WTC11 (cell line): Measurements from ENCODE around the gene GLT6D1. TPM values are rescaled to one million over a fixed set of nuclear protein-coding genes. Genes with fewer than 3 reads are reported as not detected.

ENCODE experiments used
- ATAC-seq: fragments of 200-7000 bp; cut with Tn5 transposase; 2 replicates; pipeline ENCODE4 v1.10.0; 2021; ENCODE audit warnings: mild to moderate bottlenecking, moderate library complexity
- CTCF ChIA-PET: fragments of 300-600 bp; sonication (Branson Sonifier 250); formaldehyde crosslinking; loops from one replicate; lab custom pipeline; 2021; ENCODE audit warnings: antibody characterized with exemption; lab: Charles Lee
- POLR2A ChIA-PET: fragments of 350-600 bp; sonication (Branson Sonifier 250); formaldehyde crosslinking; loops from one replicate; lab custom pipeline; 2021; ENCODE audit warnings: antibody characterized with exemption; lab: Charles Lee
- DNase-seq: peaks from one replicate; pipeline ENCODE4 v3.0.0; 2021; ENCODE audit warnings: low spot score
- H3K27ac Mint-ChIP-seq: 2 replicates; pipeline ENCODE4 v1.8.0; 2021; ENCODE audit warnings: mixed read lengths
- H3K27me3 Mint-ChIP-seq: 2 replicates; pipeline ENCODE4 v1.8.0; 2021; ENCODE audit warnings: low read depth, mild to moderate bottlenecking, moderate library complexity, mixed read lengths
- H3K36me3 Mint-ChIP-seq: 2 replicates; pipeline ENCODE4 v1.8.0; 2021; ENCODE audit warnings: mixed read lengths
- H3K4me1 Mint-ChIP-seq: 2 replicates; pipeline ENCODE4 v1.8.0; 2022; ENCODE audit warnings: mixed read lengths
- H3K4me3 Mint-ChIP-seq: 2 replicates; pipeline ENCODE4 v1.8.0; 2021; ENCODE audit warnings: mild to moderate bottlenecking, moderate library complexity, mixed read lengths
- H3K9me3 Mint-ChIP-seq: 2 replicates; pipeline ENCODE4 v1.8.0; 2021; ENCODE audit warnings: mixed read lengths
- CREB1 ChIP-seq: sonication (generic); formaldehyde crosslinking; IDR thresholded peaks from 2 replicates; pipeline ENCODE4 v1.8.0; 2023; ENCODE audit warnings: mild to moderate bottlenecking, missing genetic modification reagents
- FOXP1 ChIP-seq: sonication (generic); formaldehyde crosslinking; IDR thresholded peaks from 2 replicates; pipeline ENCODE4 v1.8.0; 2022; ENCODE audit warnings: missing genetic modification reagents, mild to moderate bottlenecking, moderate library complexity, borderline replicate concordance
- GTF2I ChIP-seq: fragments of 250-450 bp; sonication (Bioruptor Pico); conservative IDR thresholded peaks from 2 replicates; pipeline ENCODE4 v1.4.0; 2021; ENCODE audit warnings: mild to moderate bottlenecking
- HMGA2 ChIP-seq: fragments of 250-450 bp; sonication (Bioruptor Pico); IDR thresholded peaks from 2 replicates; pipeline ENCODE4 v1.4.0; 2021; ENCODE audit warnings: mild to moderate bottlenecking, moderate library complexity
- JAZF1 ChIP-seq: fragments of 250-450 bp; sonication (Bioruptor Pico); IDR thresholded peaks from 2 replicates; pipeline ENCODE4 v1.9.0; 2021; ENCODE audit warnings: moderate library complexity, mild to moderate bottlenecking, inconsistent platforms
- MXD4 ChIP-seq: fragments of 250-450 bp; sonication (Bioruptor Pico); IDR thresholded peaks from 2 replicates; pipeline ENCODE4 v1.8.0; 2021; ENCODE audit warnings: mild to moderate bottlenecking, moderate library complexity, borderline replicate concordance
- MYBL2 ChIP-seq: sonication (generic); formaldehyde crosslinking; IDR thresholded peaks from 2 replicates; pipeline ENCODE4 v1.8.1; 2023; ENCODE audit warnings: mild to moderate bottlenecking, moderate library complexity, missing genetic modification reagents
- NR1H2 ChIP-seq: sonication (generic); formaldehyde crosslinking; IDR thresholded peaks from 2 replicates; pipeline ENCODE4 v1.9.0; 2021; ENCODE audit warnings: mild to moderate bottlenecking, moderate library complexity, missing genetic modification reagents
- RORB ChIP-seq: fragments of 250-450 bp; sonication (Bioruptor Pico); IDR thresholded peaks from 2 replicates; pipeline ENCODE4 v1.9.0; 2021; ENCODE audit warnings: mild to moderate bottlenecking
- ZNF263 ChIP-seq: sonication (generic); formaldehyde crosslinking; IDR thresholded peaks from 2 replicates; pipeline ENCODE4 v1.8.1; 2022; ENCODE audit warnings: low read depth, mild to moderate bottlenecking, moderate library complexity, missing genetic modification reagents
- ZNF423 ChIP-seq: fragments of 250-450 bp; sonication (Bioruptor Pico); IDR thresholded peaks from 2 replicates; pipeline ENCODE4 v2.1.2; 2022; ENCODE audit warnings: mild to moderate bottlenecking, moderate library complexity
- total RNA-seq: library from RNA; stranded (reverse); gene quantifications from 3 replicates; pipeline ENCODE4 v1.2.3, GENCODE V29; 2021
- TF ChIP-seq, protein P1 (sequence below): sonication (generic); formaldehyde crosslinking; IDR thresholded peaks from 2 replicates; pipeline ENCODE4 v1.8.0; 2023; ENCODE audit warnings: mild to moderate bottlenecking, missing genetic modification reagents
- TF ChIP-seq, protein P2 (sequence below): sonication (generic); formaldehyde crosslinking; IDR thresholded peaks from 2 replicates; pipeline ENCODE4 v1.8.1; 2022; ENCODE audit warnings: low read depth, missing genetic modification reagents, borderline replicate concordance
- TF ChIP-seq, protein P3 (sequence below): sonication (generic); formaldehyde crosslinking; IDR thresholded peaks from 2 replicates; pipeline ENCODE4 v1.8.1; 2023; ENCODE audit warnings: mild to moderate bottlenecking, missing genetic modification reagents, moderate library complexity
- TF ChIP-seq, protein P4 (sequence below): sonication (generic); formaldehyde crosslinking; IDR thresholded peaks from 2 replicates; pipeline ENCODE4 v1.8.1; 2022; ENCODE audit warnings: mild to moderate bottlenecking, moderate library complexity, missing genetic modification reagents
- TF ChIP-seq, protein P5 (sequence below): sonication (generic); formaldehyde crosslinking; conservative IDR thresholded peaks from 2 replicates; pipeline ENCODE4 v1.8.1; 2022; ENCODE audit warnings: mild to moderate bottlenecking, missing genetic modification reagents

Gene GLT6D1
- total RNA-seq, 1 experiment from 2014 or later = 0.37 TPM

DNA sequence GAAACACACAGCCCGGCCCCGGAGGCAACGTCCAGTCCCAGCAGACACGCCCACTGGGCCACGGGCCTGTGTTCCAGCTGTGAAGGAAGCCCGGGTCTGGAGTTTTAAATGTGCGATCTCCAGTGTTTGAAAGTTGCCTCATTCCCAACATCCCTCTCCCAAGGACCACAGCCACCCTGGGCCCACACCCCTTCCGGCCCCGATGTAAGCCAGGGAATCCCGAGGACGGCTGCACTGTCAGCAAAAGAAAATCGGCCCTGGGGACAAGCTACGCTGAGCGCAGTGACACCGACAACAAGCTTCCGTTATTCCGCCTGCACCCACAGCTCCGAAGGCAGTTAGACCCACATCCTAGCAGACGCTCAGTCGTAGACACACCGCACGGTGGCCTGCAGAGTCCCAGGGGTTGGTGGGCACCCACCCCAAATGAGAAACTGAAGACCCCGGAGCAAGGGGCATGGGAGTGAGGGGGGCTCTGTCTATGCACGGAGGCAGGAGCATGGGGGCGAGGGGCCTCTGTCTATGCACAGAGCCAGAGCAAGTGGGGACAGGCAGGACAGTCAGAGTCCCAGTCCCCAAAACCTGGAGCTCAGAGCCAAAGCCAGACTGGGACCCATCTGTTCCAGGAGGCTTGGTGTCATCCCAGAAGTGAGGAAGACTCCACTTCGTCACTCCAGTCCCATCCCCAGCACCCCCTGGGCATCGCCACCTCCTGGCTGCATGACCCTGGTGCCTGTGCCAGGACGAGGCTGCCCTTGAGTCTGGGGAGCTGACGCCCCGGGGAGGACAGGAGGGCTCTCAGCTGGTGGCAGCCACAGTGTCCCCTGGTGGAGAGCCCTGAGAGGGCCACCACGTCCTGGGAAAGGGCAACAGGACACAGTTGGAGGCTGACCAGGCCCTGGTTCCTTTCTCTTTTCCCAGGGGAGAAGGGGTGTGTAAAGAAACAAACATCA is 23.4 kb downstream of the GLT6D1 start (continued):
- no peak for TF ChIP-seq JAZF1 (CRISPR knock-in tag)
- TF ChIP-seq, protein P1, sequence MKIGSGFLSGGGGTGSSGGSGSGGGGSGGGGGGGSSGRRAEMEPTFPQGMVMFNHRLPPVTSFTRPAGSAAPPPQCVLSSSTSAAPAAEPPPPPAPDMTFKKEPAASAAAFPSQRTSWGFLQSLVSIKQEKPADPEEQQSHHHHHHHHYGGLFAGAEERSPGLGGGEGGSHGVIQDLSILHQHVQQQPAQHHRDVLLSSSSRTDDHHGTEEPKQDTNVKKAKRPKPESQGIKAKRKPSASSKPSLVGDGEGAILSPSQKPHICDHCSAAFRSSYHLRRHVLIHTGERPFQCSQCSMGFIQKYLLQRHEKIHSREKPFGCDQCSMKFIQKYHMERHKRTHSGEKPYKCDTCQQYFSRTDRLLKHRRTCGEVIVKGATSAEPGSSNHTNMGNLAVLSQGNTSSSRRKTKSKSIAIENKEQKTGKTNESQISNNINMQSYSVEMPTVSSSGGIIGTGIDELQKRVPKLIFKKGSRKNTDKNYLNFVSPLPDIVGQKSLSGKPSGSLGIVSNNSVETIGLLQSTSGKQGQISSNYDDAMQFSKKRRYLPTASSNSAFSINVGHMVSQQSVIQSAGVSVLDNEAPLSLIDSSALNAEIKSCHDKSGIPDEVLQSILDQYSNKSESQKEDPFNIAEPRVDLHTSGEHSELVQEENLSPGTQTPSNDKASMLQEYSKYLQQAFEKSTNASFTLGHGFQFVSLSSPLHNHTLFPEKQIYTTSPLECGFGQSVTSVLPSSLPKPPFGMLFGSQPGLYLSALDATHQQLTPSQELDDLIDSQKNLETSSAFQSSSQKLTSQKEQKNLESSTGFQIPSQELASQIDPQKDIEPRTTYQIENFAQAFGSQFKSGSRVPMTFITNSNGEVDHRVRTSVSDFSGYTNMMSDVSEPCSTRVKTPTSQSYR (CRISPR knock-in tag) = no peak
- TF ChIP-seq, protein P2, sequence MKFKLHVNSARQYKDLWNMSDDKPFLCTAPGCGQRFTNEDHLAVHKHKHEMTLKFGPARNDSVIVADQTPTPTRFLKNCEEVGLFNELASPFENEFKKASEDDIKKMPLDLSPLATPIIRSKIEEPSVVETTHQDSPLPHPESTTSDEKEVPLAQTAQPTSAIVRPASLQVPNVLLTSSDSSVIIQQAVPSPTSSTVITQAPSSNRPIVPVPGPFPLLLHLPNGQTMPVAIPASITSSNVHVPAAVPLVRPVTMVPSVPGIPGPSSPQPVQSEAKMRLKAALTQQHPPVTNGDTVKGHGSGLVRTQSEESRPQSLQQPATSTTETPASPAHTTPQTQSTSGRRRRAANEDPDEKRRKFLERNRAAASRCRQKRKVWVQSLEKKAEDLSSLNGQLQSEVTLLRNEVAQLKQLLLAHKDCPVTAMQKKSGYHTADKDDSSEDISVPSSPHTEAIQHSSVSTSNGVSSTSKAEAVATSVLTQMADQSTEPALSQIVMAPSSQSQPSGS (CRISPR knock-in tag) = no peak
- TF ChIP-seq RORB (CRISPR knock-in tag) = no peak
- no peak for TF ChIP-seq MXD4
- no peak for TF ChIP-seq ZNF423
- no peak for TF ChIP-seq ZNF263 (CRISPR knock-in tag)
- TF ChIP-seq NR1H2 (CRISPR knock-in tag) = no peak
- no peak for TF ChIP-seq GTF2I
- TF ChIP-seq MYBL2 (CRISPR knock-in tag) = no peak
- TF ChIP-seq CREB1 = no peak
- TF ChIP-seq, protein P3, sequence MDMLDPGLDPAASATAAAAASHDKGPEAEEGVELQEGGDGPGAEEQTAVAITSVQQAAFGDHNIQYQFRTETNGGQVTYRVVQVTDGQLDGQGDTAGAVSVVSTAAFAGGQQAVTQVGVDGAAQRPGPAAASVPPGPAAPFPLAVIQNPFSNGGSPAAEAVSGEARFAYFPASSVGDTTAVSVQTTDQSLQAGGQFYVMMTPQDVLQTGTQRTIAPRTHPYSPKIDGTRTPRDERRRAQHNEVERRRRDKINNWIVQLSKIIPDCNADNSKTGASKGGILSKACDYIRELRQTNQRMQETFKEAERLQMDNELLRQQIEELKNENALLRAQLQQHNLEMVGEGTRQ (CRISPR knock-in tag) = no peak

DNA sequence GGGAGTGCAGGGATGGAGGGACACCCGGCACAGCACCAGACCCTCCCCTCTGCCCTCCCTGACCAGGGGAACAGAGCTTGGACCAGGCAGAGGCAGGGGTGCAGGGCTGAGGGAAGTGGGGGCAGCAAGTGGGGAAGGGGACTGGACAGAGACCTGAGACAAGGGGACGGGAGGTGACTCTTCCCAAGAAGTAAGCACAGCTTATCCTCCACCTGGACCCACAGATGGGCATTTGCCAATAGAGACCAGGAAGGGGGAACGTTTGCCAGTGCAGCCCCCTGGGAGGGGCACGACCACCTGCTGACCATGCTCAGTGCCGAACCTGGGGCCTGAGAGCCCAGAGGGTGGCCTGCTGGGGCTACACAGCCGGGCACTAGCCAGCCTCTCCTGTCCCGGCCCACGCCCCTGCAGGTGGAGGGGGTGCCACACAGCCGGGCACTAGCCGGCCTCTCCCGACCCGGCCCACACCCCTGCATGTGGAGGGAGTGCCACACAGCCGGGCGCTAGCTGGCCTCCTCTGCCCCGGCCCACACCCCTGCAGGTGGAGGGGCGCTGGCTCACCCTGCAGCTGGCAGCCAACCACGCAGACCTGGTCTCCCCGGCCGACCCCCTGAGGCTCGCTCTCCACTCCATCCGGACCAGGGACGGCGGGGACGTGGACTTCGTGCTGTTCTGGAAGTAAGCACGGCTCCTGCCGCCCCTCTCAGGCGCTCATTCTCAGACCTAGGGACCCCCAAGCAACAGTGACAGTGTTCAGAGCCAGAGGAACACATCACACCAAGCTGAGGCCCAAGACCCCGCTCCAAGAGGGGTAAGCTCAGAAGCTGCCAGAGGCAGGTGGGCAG is 24.3 kb downstream of the GLT6D1 start:
- H3K9me3 Mint-ChIP-seq = peaks cover 20% of the 10 kb centered on the region
- TF ChIP-seq FOXP1 (CRISPR knock-in tag) = no peak
- no peak for TF ChIP-seq HMGA2 (CRISPR knock-in tag)
- H3K27ac Mint-ChIP-seq = no peak overlapping the region
- ChIA-PET POLR2A (no interaction called here), CTCF (interaction anchor here (1.2 to 2.0 kb wide), 5 partner anchors 111 to 184 kb away, joined by 3 to 5 read pairs (median 4); no protein-coding TSS in a partner anchor)
- H3K4me3 Mint-ChIP-seq = no peak overlapping the region
- H3K4me1 Mint-ChIP-seq = 0 out of 2 replicates have a peak, but pooled peaks cover 3% of the 10 kb centered on the region
- H3K36me3 Mint-ChIP-seq = peaks cover 6% of the 10 kb centered on the region
- no peaks in the 10 kb centered on the region; the same call in 1 of the 2 replicates for H3K27me3 Mint-ChIP-seq
- ATAC-seq (no peak), DNase-seq (no peak)

DNA sequence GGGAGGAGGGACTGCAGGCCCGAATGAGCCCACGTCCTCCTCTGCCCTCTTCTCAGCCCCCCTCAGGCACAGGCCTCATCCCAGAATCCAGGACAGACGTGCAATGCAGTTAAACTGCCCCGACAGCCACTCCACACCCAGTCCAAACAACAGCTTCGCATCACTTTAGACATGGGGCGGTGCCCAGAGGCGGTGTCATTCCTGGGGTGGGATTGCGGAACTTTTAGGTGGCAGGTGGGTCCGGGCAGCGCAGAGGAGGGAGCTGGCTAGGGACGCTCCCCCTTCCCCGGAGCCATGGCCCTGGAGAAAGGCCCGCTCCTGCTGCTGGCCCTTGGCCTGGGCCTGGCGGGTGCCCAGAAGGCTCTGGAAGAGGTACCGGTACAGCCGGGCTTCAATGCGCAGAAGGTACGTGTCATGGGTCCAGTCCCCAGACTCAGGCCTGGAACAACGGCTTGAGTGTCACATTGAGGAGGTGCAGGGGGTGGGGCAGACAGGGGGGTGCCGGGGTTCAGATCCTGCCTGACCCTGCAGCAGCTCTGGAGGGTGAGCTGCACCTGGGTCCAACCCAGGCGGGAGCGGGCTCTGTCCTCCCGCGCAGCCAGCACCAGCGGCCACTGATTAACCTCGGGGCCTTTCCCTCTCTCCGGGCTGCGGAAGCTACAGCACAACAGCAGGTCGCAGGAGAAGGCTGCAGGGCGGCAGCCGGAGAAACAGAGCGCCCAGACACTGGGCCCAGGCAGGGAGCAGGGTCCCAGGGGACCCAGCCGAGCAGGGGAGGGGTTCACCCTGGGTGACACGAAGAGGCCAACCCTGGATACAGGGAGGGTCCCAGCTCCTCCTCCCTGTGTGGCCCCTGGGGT is 25.2 kb downstream of the GLT6D1 start:
- ChIA-PET CTCF (no interaction called here), POLR2A (no interaction called here)
- no peaks in the 10 kb centered on the region; the same call in 1 of the 2 replicates for H3K27me3 Mint-ChIP-seq
- TF ChIP-seq, protein P4, sequence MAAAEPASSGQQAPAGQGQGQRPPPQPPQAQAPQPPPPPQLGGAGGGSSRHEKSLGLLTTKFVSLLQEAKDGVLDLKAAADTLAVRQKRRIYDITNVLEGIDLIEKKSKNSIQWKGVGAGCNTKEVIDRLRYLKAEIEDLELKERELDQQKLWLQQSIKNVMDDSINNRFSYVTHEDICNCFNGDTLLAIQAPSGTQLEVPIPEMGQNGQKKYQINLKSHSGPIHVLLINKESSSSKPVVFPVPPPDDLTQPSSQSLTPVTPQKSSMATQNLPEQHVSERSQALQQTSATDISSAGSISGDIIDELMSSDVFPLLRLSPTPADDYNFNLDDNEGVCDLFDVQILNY (CRISPR knock-in tag) = no peak
- TF ChIP-seq, protein P5, sequence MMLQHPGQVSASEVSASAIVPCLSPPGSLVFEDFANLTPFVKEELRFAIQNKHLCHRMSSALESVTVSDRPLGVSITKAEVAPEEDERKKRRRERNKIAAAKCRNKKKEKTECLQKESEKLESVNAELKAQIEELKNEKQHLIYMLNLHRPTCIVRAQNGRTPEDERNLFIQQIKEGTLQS (CRISPR knock-in tag) = no peak
- TF ChIP-seq ZNF263 (CRISPR knock-in tag) = no peak
- 0 out of 2 replicates have a peak, but pooled peaks cover 3% of the 10 kb centered on the region for H3K4me1 Mint-ChIP-seq
- ATAC-seq (no peak), DNase-seq (no peak)
- peaks cover 25% of the 10 kb centered on the region for H3K9me3 Mint-ChIP-seq
- H3K4me3 Mint-ChIP-seq = no peak overlapping the region
- H3K36me3 Mint-ChIP-seq = peaks cover 10% of the 10 kb centered on the region
- no peak overlapping the region for H3K27ac Mint-ChIP-seq
